ENCODE measurements around the gene NFYC. TPM values are rescaled to one million over a fixed set of nuclear protein-coding genes. Genes with fewer than 3 reads are reported as not detected.

NFYC gene
- total RNA-seq, 1 donor from 2014 or later = 62.2 TPM

DNA sequence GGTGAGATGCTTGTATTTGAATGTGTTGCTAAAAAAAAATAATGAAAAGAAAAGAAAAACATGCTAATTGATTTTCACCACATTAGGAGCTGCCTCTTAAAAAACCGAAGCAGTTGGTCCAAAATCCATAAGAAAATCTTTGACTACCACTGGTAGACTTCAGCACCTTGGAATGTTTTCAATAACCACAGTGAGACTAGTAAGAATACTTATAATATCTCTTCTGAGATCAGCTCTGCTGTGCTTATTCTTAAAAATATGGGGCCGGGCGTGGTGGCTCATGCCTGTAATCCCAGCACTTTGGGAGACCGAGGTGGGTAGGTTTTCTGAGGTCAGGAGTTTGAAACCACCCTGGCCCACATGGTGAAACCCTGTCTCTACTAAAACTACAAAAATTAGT, 15.1 kb downstream of the NFYC start:
- H3K4me1 ChIP-seq = peaks cover 75% of the 10 kb centered on the region
- DNase-seq = no peak
- H3K27ac ChIP-seq (replicated peaks) = no peak overlapping the region
- no peaks in the 10 kb centered on the region for H3K27me3 ChIP-seq (ENCODE audit: low read depth)
- intact Hi-C loops (cut with micrococcal nuclease) = no loop called here
- TF ChIP-seq, protein P1, sequence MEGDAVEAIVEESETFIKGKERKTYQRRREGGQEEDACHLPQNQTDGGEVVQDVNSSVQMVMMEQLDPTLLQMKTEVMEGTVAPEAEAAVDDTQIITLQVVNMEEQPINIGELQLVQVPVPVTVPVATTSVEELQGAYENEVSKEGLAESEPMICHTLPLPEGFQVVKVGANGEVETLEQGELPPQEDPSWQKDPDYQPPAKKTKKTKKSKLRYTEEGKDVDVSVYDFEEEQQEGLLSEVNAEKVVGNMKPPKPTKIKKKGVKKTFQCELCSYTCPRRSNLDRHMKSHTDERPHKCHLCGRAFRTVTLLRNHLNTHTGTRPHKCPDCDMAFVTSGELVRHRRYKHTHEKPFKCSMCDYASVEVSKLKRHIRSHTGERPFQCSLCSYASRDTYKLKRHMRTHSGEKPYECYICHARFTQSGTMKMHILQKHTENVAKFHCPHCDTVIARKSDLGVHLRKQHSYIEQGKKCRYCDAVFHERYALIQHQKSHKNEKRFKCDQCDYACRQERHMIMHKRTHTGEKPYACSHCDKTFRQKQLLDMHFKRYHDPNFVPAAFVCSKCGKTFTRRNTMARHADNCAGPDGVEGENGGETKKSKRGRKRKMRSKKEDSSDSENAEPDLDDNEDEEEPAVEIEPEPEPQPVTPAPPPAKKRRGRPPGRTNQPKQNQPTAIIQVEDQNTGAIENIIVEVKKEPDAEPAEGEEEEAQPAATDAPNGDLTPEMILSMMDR (IDR thresholded peaks at IDR 0.05; ENCODE audit: borderline replicate concordance) = no peak
- H3K4me3 ChIP-seq = no peak overlapping the region
- H3K36me3 ChIP-seq = no peaks in the 10 kb centered on the region
- no peaks in the 10 kb centered on the region for H3K9me3 ChIP-seq (replicated peaks)

DNA sequence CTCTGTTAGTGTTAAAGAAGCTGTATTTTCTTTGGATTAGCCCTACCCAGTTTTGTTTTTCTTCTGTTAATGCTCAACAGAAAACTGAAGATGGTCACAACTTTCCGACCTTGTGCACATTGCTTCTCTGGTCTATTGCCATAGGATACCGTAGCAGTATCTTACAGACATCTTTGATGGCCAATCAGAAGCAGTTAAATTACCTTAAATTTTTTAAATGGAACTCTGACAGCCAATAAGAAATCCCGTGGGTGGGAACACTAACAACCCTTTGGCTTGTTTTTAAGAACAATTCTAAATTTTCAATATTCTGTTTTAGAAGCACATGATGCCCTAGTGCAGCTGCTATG, 17.2 kb downstream of the NFYC start:
- peaks cover 10% of the 10 kb centered on the region for H3K36me3 ChIP-seq
- no peak for DNase-seq
- no peaks in the 10 kb centered on the region for H3K9me3 ChIP-seq (replicated peaks)
- intact Hi-C loops (cut with micrococcal nuclease) = no loop called here
- TF ChIP-seq, protein P1 (IDR thresholded peaks at IDR 0.05; ENCODE audit: borderline replicate concordance) = no peak
- peak overlapping the region; percentile 93 for H3K27ac ChIP-seq (replicated peaks)
- peaks cover 77% of the 10 kb centered on the region for H3K4me1 ChIP-seq
- no peaks in the 10 kb centered on the region for H3K27me3 ChIP-seq (ENCODE audit: low read depth)
- peak overlapping the region; percentile 71 for H3K4me3 ChIP-seq

DNA sequence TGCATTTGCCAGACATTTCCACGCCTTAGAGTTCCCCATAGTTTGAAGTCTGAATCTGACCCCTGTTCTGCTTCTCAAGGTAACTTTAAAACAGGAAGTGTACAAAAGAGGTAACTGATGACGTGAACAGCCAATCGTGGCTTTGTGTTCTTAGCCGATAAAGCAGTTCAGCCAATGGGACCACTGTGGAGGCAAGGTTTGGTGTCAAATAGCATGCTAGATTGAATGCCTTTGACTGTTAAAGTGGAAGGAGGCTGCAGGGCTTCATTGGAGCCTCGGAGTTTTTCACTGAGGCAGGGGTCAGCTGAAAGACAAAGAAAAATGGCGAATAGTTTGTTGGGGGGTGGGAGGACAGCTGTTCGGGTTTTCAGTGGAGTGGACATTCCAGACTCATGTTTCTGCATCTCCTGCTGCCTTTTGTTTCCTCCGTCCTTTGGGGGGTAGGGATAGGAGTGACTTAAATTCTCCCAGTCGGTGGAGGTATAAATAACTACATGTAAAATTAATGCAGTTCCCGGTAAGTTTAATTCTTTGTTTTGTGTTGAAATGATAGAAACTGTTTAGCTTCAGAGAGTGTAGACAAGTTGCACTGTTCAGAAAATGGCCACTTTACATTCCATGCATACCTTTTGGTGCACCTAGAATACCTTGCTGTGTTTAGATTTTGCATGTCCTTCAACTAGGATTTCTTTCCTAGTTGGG, 17.7 kb downstream of the NFYC start:
- intact Hi-C loops (cut with micrococcal nuclease) = no loop called here
- TF ChIP-seq, protein P1 (IDR thresholded peaks at IDR 0.05; ENCODE audit: borderline replicate concordance) = no peak
- Histone ChIP-seq H3K27me3 (ENCODE audit: low read depth) (no peaks in the 10 kb centered on the region), H3K9me3 (replicated peaks) (no peaks in the 10 kb centered on the region), H3K27ac (replicated peaks) (peak overlapping the region; percentile 93), H3K4me3 (peak overlapping the region; percentile 71), H3K36me3 (peaks cover 10% of the 10 kb centered on the region), H3K4me1 (peaks cover 77% of the 10 kb centered on the region)
- DNase-seq = peak; percentile 55

DNA sequence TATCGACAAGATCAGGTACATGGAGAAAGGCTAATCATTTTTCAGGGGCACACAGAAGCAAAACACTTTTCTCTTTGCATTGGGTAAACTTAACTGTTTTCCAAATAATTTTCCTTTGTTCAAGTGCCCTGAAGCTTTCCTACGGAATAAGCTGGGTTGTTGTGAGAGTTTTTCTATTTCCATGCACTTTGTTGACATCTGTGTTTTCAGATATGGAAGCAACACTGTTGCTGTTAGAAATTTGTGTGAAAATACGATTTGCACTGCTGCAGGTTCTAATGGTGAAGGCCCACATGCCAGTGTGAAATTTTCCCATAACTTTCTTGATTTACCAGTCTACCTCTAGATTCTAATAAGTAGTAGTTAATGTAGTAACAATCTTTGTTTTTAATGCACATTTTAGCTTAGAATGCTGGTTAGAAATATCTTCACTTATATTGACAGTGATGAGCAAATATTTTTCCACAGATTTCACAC, 18.3 kb downstream of the NFYC start:
- Histone ChIP-seq H3K27me3 (ENCODE audit: low read depth) (no peaks in the 10 kb centered on the region), H3K27ac (replicated peaks) (peak overlapping the region; percentile 93), H3K4me3 (peak overlapping the region; percentile 71), H3K9me3 (replicated peaks) (no peaks in the 10 kb centered on the region), H3K36me3 (peaks cover 10% of the 10 kb centered on the region), H3K4me1 (peaks cover 77% of the 10 kb centered on the region)
- DNase-seq = no peak
- intact Hi-C loops (cut with micrococcal nuclease) = no loop called here
- TF ChIP-seq, protein P1 (IDR thresholded peaks at IDR 0.05; ENCODE audit: borderline replicate concordance) = no peak

DNA sequence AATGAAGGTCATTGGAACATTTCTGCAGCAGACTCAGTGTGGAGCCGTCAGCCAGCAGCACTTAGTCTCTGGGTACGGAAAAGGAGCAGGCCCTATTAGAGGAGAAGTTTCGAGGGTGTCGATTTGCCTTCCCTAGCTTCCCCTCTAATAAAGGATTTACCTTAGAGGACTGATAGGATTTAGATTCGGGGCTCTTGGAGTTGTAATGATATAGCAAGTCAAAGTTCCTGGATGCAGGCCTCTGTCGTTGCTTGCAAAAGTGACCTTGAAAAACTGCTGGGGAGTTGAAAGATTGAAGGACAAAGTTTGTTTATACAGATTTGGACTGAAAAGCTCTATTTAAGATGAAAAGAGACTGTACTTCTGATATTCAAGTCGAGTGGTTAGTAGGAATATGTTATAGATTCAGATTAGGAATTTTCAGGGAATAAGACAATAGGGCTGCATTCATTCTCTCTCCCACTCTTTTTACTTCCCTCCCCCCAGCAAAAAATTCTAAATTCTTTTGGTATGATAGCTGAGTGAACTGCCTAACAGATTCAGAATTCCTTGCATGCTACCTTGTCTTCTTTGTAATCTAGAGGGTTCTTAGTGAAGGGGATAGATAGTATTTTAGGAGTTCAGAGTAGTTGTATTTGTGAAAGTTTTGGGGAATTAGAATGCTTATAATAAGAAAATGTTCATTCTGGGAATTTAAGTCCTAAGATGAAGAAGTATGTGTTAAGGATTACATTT, 19.2 kb downstream of the NFYC start:
- H3K4me1 ChIP-seq = peaks cover 77% of the 10 kb centered on the region
- no peak for DNase-seq
- H3K9me3 ChIP-seq (replicated peaks) = no peaks in the 10 kb centered on the region
- intact Hi-C loops (cut with micrococcal nuclease) = no loop called here
- H3K36me3 ChIP-seq = peaks cover 10% of the 10 kb centered on the region
- TF ChIP-seq, protein P1 (IDR thresholded peaks at IDR 0.05; ENCODE audit: borderline replicate concordance) = no peak
- H3K4me3 ChIP-seq = peak overlapping the region; percentile 71
- peak overlapping the region; percentile 93 for H3K27ac ChIP-seq (replicated peaks)
- no peaks in the 10 kb centered on the region for H3K27me3 ChIP-seq (ENCODE audit: low read depth)

All from left ventricle myocardium inferior (tissue), 1 donor.